GM12874 (cell line): ENCODE data around the gene VAV1.

ENCODE experiments used
- TF ChIP-seq, protein P1 (sequence below): IDR thresholded peaks from 2 replicates; pipeline ENCODE4 v1.5.1; 2011; ENCODE audit warnings: low read depth, mild to moderate bottlenecking, control low read depth, low read length, moderate library complexity; ENCODE audit not compliant: insufficient read depth

VAV1 gene

DNA sequence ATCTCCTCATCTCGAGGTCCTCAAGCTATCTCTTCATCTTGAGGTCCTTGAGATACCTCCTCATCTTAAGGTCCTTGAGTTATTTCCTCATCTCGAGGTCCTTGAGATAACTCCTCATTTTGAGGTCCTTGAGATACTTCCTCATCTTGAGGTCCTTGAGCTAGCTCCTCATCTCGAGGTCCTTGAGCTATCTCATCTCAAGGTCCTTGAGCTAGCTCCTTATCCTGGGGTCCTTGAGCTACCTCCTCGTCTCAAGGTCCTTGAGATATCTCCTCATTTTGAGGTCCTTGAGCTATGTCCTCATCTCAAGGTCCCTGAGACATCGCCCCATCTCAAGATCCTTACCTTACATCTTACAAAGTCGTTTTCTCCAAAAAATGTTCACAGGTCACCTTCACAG, 18.7 kb downstream of the VAV1 start:
- TF ChIP-seq, protein P1, sequence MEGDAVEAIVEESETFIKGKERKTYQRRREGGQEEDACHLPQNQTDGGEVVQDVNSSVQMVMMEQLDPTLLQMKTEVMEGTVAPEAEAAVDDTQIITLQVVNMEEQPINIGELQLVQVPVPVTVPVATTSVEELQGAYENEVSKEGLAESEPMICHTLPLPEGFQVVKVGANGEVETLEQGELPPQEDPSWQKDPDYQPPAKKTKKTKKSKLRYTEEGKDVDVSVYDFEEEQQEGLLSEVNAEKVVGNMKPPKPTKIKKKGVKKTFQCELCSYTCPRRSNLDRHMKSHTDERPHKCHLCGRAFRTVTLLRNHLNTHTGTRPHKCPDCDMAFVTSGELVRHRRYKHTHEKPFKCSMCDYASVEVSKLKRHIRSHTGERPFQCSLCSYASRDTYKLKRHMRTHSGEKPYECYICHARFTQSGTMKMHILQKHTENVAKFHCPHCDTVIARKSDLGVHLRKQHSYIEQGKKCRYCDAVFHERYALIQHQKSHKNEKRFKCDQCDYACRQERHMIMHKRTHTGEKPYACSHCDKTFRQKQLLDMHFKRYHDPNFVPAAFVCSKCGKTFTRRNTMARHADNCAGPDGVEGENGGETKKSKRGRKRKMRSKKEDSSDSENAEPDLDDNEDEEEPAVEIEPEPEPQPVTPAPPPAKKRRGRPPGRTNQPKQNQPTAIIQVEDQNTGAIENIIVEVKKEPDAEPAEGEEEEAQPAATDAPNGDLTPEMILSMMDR = no peak

DNA sequence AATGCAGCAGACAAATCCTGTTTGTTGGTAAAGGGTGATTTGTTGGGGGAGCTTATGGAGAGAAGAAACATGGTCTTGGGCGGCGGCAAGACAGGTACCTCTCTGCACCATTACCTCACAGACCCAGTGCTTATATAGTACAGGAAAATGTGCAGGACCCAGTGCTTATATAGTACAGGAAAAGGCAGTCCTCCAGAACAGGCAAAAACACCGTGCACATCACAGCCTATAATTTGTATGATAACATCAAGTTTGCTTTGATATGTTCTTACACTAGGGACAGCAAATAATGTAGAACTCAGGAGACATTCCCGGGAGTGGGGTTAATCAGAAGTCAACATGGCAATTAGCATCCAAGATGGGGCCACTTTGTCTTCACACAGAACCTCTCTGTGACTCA, 20.9 kb downstream of the VAV1 start:
- TF ChIP-seq, protein P1 = no peak

DNA sequence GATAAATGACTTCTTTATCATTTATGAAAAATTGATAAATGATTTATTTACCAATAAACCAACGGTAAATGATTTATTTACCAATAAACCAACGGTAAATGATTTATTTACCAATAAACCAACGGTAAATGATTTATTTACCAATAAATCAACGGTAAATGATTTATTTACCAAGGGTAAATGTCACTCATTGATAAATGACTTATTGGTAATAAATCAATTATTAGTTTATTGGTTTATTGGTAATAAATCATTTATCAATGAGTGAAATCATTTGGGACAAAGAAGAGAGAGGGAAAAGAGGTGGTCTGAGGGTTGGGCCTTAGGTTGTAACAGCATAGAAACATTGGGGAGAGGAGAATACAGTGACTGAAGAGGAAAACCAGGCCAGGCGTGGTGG, 21.5 kb downstream of the VAV1 start:
- TF ChIP-seq, protein P1 = no peak

DNA sequence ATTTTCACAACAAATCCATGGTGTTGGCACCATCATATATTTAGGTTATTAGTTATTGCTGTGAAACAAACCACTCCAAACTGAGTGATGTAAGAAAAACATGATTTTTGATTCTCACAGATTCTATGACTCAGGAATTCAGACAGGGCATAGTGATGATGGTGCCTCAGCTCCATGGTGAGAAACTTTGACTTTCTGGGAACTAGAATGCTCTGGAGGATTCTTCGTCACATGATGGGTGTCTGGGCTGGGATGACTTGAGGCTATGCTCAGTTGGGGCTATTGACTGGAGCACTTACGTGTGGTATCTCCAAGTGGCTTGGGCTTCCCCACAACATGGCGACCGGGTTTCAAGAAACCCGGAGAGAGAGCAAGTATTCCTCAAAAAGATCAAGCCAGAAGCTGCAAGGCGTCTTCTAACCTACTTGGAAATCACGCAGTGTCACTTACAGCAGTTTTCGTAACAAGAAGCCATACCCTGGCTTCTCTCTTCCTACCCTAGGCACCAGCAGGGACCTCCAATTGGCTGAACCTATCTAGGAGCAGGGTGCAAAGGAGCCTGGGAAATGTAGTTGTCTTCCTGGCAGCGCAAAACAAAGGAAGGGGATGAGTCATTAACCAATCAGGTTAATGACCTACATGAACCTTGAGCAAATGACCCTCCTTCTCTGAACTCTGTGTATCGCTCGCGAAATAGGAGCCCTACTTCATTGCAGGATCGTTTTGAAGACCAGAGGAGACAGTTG, 22.4 kb downstream of the VAV1 start:
- TF ChIP-seq, protein P1 = no peak

DNA sequence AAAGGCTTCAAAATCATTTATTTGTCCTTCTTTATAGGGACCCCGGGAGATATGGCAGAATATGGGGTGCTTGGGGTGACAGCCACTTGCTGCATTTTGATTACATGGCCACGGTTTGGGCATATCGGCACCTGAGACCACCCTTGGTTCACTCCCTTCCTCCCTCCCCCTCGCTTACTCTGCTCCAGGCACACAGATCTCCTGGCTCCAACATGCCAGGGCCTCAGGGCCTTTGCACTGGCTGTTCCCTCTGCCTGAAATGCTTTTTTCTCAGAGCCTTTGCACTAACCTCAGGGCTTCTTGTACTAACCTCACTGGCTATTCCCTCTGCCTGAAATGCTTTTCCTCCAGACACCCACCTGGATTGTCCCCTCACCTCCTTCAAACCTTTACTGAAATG, 23.8 kb downstream of the VAV1 start:
- TF ChIP-seq, protein P1 = no peak

DNA sequence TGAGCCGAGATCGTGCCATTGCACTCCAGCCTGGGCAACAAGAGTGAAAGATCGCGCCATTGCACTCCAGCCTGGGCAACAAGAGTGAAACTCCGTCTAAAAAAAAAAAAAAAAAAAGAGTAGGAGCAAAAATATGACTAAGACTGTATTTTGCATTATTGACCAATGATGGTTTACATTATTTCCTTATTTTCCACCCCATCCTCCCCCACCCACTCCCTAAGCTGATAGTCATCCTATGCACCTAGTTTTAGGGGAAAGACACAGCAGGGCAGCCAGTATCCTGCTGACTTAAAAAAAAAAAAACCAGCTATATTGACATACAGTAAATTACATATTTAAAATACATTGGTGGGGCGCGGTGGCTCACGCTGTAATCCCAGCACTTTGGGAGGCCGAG, 25.1 kb downstream of the VAV1 start:
- TF ChIP-seq, protein P1 = no peak

DNA sequence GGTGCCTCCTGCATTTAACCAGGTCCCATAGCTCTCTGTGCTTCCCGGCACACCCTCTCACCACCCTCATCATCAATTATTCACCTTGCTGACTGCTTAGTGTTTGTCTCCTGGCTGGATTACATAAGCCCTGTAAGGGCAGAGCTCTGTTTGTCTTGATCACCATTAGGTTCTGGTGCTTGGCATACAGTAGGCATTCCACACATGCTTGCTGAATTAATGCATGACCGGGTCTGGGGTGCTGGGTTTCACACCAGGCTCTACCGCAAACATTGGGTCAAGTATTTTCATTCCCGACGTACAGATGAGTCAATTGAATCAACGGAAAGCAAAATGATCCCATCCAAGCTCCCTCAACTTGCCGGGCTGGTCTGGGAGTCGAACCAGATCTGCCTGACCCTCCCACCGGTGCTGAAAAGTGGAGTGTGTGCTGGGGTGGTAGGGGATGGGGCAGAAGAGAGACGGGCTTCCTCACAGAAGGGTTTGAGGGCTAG, 28.5 kb downstream of the VAV1 start:
- TF ChIP-seq, protein P1 = no peak
